HTR-8/SVneo (cell line): ENCODE data around the gene ZNF132.
"Not testable (repeated sequence)": the region's sequence is repeated elsewhere in the genome, so short reads cannot be mapped to it uniquely, and the experiment has no call there.

ENCODE experiments used
- DNase-seq: peaks from one replicate; pipeline ENCODE4 v3.0.0; 2011; ENCODE audit warnings: low spot score, mixed read lengths; ENCODE audit not compliant: insufficient read length
- FAIRE-seq: peaks from 2 replicates; lab custom pipeline; 2011; peaks lifted over from hg19 to GRCh38; lab: Jason Lieb, UNC

The ZNF132 gene

DNA sequence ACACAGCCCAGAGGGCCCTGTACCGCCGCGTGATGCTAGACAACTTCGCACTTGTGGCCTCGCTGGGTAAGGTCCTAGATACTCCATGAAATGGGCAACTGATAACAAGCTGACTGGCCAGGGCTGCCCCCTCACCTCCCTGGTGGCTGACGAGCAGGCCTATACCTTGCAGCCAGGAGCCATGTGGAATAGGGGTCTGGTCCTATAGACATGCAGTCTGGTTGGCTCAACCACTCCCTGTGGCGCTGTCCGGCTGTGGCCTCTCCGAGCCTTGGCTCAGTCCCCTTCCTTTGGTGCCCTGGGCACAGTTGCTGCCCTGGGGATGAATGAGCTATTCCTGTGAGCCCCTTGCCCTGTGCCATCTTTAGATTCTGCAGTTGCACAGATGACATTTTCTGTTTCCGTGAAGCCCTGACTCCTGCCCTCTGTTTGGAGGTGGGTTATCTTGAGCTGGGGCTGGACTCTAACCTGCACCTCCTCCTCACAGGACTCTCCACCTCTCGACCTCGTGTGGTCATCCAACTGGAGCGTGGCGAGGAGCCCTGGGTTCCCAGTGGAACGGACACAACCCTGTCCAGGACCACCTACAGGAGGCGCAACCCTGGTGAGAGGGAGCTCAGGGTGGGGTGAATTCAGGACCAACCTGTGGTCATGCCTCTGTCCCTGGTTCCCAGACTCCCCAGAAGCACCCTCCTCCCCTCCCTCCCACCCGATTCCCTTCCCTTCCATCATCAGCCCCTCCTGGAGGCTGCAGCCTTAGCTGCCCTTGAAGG is 29.5 kb upstream of the ZNF132 start:
- no peak for FAIRE-seq
- no peak for DNase-seq

DNA sequence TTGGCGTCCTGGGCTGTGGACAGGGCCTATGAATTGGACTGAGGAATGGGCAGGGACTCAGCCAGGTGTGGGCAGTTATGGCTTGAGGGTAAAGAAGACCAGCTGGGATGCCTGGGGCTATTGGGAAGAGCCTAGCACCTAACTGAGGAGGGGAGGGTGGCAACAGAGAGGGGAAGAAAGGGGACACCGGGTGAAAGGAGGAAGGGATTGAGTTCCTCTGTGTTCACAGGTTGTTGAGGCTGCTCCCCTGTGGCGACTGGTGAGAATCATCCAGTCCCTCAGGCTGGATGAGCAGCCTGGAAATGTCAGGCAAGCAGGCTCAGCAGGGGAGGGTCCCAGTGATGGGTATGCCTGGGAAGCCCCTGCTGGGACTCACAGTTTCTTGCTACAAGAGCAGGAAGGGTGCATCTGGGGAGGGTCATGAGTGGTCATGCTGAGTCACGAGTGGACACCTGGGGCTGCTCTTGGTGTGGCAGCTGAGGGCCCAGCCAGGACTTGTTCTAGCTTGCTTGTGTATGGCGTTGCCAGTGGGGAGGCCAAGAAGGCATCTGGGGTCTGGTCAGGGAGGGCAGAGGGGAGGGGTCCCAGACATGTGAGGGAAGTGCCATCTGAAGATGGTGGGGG is 28.4 kb upstream of the ZNF132 start:
- no peak for DNase-seq
- no peak for FAIRE-seq

DNA sequence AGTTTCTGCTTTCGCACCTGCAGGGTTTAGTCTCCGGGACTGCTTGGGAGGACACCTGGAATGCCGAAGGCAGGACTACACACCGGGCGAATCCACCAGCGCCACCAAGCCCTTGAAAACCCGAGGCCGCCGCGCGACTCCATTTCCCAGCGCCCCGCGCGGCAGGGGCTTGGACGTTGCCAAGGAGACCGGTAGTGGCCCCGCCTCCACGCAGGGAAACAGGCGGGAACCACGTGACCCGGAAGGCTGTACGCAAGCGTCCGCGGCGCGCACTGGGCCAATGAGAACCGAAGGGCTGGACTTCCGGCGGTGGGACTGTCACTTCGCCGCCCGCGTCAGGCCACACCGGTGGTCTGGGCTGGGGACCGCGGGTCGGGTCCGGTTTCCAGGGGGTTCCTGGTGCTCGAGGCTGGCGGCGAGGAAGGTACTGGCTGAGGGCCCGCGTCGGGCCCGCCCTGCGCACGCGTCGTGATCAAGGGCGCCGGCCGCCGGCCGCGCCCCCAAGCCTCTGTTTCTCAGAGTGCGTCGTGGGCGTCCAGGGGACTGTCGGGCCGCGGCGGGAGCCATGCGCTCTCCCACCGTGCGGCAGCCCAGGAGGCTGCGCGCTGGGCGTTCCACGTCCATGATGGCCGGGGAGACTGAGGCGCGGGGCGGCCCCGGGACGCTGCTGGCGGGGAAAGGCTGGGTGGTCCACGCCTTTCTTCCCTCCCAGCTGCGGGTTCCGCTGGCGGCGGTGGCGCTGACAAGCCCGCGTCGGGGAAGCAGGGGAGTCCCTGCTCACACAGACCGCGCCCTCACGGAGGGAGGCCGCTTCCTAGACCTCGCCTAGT is 27.0 kb upstream of the ZNF132 start, which contains the start of gene ZNF324:
TSS of gene ZNF324 (plus strand) at position 321 of the 830 bp plus-strand sequence. CDS start 2,106 bp downstream, outside the sequence.
- DNase-seq (peak; percentile 97), FAIRE-seq (peak; percentile 79)

DNA sequence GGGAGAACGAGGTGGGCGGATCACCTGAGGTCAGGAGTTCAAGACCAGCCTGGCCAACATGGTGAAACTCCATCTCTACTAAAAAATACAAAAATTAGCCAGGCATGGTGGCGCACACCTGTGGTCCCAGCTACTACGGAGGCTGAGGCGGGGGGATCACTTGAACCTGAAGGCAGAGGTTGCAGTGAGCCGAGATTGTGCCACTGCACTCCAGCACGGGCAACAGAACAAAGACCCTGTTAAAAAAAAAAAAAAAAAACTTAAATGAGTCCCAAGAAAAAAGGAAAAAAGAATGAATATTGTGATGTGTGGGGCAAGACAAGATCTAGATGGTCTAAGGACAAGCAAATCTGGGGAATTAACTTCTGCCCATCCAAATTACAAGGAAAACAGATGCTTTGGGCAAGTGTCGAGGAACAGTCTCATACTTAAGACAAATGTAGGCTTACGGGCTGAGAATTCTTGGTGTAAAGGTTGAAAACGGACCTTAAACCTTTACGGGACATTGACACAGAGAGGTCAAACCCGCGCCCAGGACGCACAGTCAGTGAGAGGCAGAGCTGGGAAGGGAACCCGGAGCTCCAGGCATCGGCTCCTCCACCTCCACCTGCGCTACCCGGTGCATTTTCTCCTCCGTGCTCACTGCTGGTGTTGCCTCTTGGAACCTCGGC is 26.3 kb upstream of the ZNF132 start:
- DNase-seq = no peak
- FAIRE-seq = no peak

DNA sequence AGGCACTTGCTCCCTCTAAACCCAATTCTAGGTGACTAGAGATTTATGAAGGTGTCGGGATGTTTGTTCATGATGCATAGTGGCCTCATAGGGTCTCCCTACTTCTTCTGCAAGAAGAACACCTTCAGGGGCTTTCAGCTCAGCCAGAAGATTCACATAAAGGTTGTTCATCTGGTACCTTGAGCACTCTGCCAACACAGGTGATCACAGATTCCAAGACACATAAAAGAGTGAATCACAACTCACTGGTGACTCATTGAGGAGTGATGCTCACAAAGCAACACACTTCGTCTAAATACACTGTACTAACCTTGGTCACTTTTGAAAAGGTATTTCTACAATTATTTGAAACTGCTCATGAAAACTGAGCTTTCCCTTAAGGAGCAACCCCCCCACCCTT is 20.1 kb upstream of the ZNF132 start:
- FAIRE-seq = peak; percentile 63

DNA sequence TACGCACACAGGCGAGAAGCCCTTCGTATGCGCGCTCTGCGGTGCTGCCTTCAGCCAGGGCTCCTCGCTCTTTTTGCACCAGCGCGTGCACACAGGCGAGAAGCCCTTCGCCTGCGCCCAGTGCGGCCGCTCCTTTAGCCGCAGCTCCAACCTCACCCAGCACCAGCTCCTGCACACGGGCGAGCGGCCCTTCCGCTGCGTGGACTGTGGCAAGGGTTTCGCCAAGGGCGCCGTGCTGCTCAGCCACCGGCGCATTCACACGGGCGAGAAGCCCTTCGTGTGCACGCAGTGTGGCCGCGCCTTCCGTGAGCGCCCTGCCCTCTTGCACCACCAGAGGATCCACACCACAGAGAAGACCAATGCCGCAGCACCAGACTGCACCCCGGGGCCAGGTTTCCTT is 16.2 kb upstream of the ZNF132 start:
- FAIRE-seq = no peak
- DNase-seq = no peak

More for the DNA sequence above, 20.1 kb upstream of the ZNF132 start:
- no peak for DNase-seq

DNA sequence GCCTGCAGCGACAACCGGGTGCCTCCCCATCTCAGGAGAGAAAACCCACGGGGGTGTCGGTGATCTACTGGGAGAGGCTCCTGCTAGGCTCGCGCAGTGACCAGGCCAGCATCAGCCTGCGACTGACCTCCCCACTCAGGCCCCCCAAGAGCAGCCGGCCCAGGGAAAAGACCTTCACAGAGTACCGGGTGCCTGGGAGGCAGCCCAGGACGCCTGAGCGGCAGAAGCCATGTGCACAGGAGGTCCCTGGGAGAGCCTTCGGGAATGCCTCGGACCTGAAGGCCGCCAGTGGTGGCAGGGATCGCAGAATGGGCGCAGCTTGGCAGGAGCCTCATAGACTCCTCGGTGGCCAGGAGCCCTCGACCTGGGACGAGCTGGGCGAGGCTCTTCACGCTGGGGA is 15.4 kb upstream of the ZNF132 start:
- no peak for FAIRE-seq

DNA sequence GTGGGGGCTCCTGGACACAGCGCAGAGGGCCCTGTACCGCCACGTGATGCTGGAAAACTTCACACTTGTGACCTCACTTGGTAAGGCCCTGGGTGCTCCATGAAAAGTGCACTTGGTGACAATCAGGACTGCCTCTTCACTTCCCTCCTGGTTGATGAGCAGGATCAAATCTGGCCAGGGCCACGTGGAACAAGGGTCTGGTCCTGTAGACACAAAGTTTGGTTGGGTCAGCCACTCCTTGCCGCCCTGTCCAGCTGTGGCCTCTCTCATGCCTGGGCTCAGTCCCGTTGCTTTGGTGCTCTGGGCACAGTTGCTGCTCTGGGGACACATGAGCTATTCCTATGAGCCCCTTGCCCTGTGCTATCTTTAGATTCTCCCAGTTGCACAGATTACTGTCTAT is 13.8 kb upstream of the ZNF132 start:
- no peak for FAIRE-seq
- no peak for DNase-seq

More for the DNA sequence above, 15.4 kb upstream of the ZNF132 start:
- DNase-seq = no peak

DNA sequence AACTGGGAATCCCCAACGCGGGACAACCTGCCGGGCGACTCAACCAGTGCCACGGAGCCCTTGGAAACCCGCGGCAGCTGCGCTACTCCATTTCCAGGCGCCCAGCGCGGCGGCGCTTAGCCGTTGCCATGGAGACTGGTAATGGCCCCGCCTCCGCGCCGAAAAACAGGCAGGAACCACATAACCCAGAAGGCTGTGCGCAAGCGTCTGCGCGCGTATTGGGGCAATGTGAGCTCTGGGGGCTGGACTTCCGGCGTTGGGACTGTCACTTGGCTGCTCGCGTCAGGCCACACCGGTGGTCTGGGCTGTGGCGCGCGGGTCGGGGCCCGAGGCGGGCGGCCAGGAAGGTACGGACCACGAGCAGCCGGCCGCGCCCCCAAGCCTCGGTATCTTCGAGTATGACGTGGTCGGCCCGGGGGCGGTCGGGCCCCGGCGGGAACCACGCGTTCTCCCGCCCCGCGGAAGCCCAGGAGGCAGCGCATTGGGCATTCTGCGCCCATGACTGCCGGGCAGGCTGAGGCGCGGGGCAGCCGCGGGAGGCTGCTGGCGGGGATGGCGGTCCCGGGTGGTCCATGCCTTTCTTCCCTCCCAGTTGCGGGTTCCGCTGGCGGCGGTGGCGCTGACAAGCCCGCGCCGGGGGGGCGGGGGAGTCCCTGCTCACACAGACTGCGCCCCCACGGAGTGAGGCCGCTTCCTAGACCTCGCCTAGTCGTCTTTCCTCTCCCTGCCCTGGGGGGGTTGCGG is 11.6 kb upstream of the ZNF132 start, which contains the start of gene ZNF324B:
TSS of gene ZNF324B (plus strand) at position 265 of the 744 bp plus-strand sequence. CDS start 2,080 bp downstream, outside the sequence.
- DNase-seq (peak; percentile 97), FAIRE-seq (peak; percentile 75)

DNA sequence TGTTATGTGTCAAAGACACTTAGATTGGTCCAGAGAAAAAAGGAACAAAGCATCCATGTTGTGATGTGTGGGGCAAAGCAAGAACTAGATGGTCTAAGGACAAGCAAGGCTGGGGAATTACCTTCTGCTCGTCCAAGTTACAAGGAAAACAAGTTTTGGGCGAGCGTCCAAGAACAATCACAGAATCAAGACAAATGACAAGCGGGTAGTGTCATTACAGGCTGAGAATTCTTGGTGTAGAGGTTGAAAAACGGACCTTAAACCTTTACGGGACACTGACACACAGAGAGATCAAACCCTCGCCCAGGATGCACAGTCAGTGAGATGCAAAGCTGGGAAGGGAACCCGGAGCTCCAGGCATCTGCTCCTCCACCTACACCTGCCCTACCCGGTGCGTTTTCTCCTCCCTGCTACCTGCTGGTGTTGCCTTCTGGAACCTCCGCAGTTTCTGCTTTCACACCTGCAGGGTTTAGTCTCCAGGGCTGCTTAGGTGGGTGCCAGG is 11.0 kb upstream of the ZNF132 start:
- DNase-seq (no peak), FAIRE-seq (no peak)

DNA sequence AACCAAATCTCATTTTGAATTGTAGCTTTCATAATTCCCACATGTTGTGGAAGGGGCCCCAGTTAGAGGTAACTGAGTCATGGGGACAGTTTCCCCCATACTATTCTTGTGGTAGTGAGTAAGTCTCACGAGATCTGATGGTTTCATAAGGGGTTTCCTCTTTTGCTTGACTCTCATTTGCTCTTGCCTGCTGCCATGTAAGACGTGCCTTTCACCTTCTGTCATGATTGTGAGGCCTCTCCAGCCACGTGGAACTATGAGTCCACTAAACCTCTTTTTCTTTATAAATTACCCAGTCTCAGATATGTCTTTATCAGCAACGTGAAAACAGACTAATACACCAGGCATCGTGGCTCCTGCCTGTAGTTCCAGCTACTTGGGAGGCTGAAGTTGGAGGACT is 10.0 kb upstream of the ZNF132 start:
- FAIRE-seq, DNase-seq: not testable (repeated sequence)

DNA sequence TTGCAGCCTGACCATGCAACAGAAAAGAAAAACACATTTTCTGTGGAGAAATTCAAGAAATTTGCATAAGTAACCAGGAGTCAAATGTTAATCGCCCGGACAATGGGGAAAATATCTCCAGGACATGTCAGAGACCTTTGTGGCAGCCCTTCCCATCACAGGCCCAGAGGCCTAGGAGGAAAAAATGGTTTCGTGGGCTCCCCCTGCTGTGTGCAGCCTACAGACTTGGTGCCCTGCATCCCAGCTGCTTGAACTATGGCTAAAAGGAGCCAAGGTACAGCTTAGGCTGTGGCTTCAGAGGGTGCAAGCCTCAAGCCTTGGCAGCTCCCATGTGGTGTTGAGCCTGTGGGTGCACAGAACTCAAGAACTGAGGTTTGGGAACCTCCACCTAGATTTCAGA is 8.9 kb upstream of the ZNF132 start:
- DNase-seq, FAIRE-seq: not testable (repeated sequence)

DNA sequence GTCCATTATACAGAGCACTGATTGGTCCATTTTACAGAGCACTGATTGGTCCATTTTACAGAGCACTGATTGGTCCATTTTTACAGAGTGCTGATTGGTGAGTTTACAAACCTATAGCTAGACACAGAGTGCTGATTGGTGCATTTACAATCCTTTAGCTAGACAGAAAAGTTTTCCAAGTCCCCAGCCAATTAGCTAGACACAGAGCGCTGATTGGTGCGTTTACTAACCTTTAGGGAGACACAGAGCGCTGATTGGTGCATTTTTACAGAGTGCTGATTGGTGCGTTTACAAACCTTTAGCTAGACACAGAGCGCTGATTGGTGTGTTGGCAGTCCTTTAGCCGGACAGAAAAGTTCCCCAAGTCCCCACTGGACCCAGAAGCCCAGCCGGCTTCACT is 3.0 kb upstream of the ZNF132 start:
- not testable (repeated sequence) for DNase-seq, FAIRE-seq

DNA sequence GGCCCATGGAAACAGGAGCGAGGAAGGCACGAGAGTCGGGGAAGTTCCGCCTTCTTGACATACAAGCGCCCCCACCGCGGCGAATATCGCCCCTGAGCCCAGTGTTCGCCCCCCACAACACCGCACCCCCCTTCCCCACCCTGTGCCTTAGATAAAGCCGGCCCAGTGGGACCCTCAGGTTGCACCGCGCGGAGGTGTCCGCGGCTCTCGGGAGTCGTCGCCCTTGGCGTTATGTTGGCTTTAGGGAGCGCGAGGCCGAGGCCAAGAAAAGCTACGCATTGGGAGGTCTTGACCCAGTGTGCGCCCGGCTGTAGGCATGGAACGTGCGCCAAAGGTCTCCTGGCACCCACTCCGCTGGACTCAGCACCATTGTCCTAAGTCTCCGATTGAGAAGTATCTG is 603 bp upstream of the ZNF132 start:
- DNase-seq (no peak), FAIRE-seq (no peak)

DNA sequence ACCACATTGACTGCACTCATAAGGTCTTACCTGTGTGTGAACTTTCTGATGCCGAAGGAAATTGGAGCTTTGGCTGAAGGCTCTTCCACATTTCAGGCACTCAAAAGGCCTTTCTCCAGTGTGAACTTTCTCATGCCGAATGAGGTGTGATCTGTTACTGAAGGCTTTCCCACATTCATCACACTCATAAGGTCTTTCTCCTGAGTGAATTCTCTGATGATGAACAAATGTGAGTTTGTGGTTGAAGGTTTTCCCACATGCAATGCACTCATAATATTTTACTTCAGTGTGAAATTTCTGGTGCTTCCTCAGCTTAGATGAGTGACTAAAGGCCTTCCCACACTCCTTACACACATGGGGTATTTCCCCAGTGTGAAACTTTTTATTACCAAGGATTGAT is 5.7 kb downstream of the ZNF132 start:
- DNase-seq (no peak), FAIRE-seq (no peak)

DNA sequence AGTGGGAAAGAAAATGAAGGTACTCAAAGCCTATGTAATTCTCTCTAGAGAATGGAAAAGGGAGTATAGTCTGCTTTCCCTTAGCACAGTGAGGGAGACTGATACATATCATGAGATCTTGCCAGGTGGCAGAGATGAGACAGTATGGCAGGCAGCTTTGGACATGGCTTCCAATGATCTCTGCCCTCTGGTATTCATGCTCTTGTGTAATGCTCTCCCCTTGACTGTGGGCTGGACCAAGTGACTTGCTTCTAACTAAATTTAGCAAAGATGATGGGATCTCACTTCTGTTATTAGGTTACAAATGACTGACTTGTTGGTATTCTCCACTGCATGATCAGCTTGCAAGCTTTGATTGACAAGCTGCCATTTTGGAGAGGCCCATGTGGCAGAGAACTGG is 10.2 kb downstream of the ZNF132 start:
- DNase-seq (no peak), FAIRE-seq (no peak)

DNA sequence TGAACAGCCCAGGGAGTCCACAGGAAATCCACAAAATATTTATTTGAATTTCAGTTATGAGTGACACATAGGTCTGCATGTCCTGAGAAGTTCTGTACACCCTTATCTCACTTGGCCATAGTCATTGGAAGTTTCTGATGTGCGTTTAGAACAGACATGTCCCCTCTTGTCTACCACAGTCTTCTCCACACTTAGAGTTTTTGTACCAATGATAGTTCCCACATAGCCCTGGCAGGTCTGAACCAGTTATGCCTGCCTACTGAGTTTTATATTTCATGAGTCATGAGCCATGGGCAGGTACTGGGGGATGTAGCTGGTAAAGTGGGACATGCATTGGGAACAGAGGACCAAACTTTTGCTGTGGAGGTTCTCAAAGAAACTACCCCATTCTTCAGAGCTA is 11.3 kb downstream of the ZNF132 start:
- DNase-seq (no peak), FAIRE-seq (no peak)

DNA sequence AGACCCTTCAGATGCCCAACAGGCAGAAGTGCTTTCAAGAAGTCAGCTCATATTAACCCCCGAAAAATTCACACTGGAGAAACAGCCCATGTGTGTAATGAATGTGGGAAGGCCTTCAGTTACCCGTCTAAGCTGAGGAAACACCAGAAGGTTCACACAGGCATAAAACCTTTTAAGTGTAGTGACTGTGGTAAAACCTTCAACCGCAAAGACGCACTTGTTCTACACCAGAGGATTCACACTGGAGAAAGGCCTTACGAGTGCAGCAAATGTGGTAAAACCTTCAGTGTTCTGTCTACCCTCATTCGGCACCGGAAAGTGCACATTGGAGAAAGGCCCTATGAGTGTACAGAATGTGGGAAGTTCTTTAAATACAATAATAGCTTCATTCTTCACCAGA is 22.9 kb downstream of the ZNF132 start:
- no peak for DNase-seq
- no peak for FAIRE-seq

DNA sequence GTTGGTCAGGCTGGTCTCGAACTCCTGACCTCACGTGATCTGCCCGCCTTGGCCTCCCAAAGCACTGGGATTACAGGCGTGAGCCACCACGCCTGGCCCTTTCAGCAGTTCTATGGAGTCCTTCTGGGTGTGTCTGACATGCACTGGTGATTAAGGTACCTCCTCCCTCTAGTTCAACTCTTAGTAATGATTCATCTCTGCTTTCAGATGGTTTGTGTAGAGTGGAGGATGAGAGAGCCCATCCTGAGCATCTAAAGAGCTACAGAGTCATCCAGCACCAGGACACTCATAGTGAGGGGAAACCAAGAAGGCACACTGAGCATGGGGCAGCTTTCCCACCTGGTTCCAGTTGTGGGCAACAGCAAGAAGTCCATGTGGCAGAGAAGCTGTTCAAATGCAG is 23.3 kb downstream of the ZNF132 start:
- DNase-seq (no peak), FAIRE-seq (no peak)
